Suprapubic skin (tissue), 4 donors: ENCODE data around the gene ZNF638. TPM values are rescaled to one million over a fixed set of nuclear protein-coding genes. Genes with fewer than 3 reads are reported as not detected.

Experiments used
- DNase-seq, 2 donors: peaks; one replicate each; pipeline ENCODE4 v3.0.0-alpha.2; 2019; ENCODE audit warnings: low spot score in 2 of 2
- H3K27ac ChIP-seq: fragments of 200-600 bp; sonication (generic); one replicate; pipeline ENCODE4 v1.5.1; 2019
- H3K27me3 ChIP-seq: fragments of 200-600 bp; sonication (generic); one replicate; pipeline ENCODE4 v1.5.1; 2019
- H3K36me3 ChIP-seq: fragments of 200-600 bp; sonication (generic); one replicate; pipeline ENCODE4 v1.5.1; 2019
- H3K4me1 ChIP-seq: fragments of 200-600 bp; sonication (generic); one replicate; pipeline ENCODE4 v1.5.1; 2019
- H3K4me3 ChIP-seq: fragments of 200-600 bp; sonication (generic); one replicate; pipeline ENCODE4 v1.5.1; 2019; ENCODE audit warnings: mild to moderate bottlenecking
- H3K9me3 ChIP-seq: fragments of 200-600 bp; sonication (generic); one replicate; pipeline ENCODE4 v1.5.1; 2019
- EP300 ChIP-seq: sonication (generic); formaldehyde crosslinking; IDR thresholded peaks from one replicate; pipeline ENCODE4 v1.6.1; 2017; ENCODE audit warnings: antibody characterized with exemption
- POLR2A ChIP-seq, 2 donors: fragments of 450-650 bp; IDR thresholded peaks; one replicate each; pipeline ENCODE4 v1.6.1; 2017; ENCODE audit warnings: antibody characterized with exemption in 2 of 2, mild to moderate bottlenecking in 2 of 2, moderate library complexity in 2 of 2
- POLR2AphosphoS5 ChIP-seq, 3 donors: sonication (generic); formaldehyde crosslinking; IDR thresholded peaks; one replicate each; pipeline ENCODE4 v1.6.1; 2017; ENCODE audit warnings: antibody characterized with exemption in 3 of 3
- WGBS: methylation state at CpG from one replicate; pipeline ENCODE4 v1.1.5; 2018; 5-methylcytosine and 5-hydroxymethylcytosine counted together
- total RNA-seq, 4 donors: library from RNA; depleted of rRNA; stranded (reverse); fragments of >200 nt; gene quantifications; one replicate each; pipeline ENCODE4 v1.1.0, GENCODE V29; 2016
- TF ChIP-seq, protein P1 (sequence below), 2 donors: fragments of 200-600 bp in 1 of 2; fragments of 450-650 bp in 1 of 2; sonication (generic) in 1 of 2; IDR thresholded peaks; one replicate each; pipeline ENCODE4 v1.5.1; 2016 to 2019; ENCODE audit warnings: antibody characterized with exemption in 2 of 2, mild to moderate bottlenecking in 1 of 2, moderate library complexity in 1 of 2

ZNF638 gene
- total RNA-seq, 4 donors from 2014 or later = 91.6 to 258 (median 115) TPM

DNA sequence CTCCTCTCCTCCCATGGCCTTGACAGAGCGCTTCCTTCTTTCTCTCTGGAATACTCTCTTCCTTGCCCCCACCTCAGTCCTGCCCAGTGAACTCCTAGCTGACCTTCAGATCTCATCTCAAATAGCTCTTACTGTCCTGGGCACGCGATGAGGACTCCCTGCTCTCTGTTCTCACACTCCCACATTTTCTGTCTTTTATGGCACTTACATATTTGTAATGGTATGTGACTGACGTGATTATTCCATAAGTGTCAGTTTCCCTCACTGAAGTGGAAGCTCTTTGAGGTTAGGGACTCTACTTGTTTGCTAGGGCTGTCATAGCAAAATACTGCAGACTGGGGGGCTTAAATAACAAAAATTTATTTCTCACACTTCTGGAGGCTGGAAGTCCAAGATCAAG lies 120.1 kb downstream of the ZNF638 start:
- DNase-seq = no peak
- 90% methylated on average over 4 of the region's 4 CpGs for WGBS
- no peak for TF ChIP-seq POLR2AphosphoS5 (IDR thresholded peaks at IDR 0.05)
- TF ChIP-seq, protein P1, sequence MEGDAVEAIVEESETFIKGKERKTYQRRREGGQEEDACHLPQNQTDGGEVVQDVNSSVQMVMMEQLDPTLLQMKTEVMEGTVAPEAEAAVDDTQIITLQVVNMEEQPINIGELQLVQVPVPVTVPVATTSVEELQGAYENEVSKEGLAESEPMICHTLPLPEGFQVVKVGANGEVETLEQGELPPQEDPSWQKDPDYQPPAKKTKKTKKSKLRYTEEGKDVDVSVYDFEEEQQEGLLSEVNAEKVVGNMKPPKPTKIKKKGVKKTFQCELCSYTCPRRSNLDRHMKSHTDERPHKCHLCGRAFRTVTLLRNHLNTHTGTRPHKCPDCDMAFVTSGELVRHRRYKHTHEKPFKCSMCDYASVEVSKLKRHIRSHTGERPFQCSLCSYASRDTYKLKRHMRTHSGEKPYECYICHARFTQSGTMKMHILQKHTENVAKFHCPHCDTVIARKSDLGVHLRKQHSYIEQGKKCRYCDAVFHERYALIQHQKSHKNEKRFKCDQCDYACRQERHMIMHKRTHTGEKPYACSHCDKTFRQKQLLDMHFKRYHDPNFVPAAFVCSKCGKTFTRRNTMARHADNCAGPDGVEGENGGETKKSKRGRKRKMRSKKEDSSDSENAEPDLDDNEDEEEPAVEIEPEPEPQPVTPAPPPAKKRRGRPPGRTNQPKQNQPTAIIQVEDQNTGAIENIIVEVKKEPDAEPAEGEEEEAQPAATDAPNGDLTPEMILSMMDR (IDR thresholded peaks at IDR 0.05) = no peak
- no peak for TF ChIP-seq EP300
- no peak for TF ChIP-seq POLR2A (IDR thresholded peaks at IDR 0.05)
- H3K4me1 ChIP-seq = peaks cover 24% of the 10 kb centered on the region
- no peaks in the 10 kb centered on the region for H3K9me3 ChIP-seq
- no peaks in the 10 kb centered on the region for H3K36me3 ChIP-seq
- no peak overlapping the region for H3K4me3 ChIP-seq
- no peak overlapping the region for H3K27ac ChIP-seq
- peaks cover 20% of the 10 kb centered on the region for H3K27me3 ChIP-seq

DNA sequence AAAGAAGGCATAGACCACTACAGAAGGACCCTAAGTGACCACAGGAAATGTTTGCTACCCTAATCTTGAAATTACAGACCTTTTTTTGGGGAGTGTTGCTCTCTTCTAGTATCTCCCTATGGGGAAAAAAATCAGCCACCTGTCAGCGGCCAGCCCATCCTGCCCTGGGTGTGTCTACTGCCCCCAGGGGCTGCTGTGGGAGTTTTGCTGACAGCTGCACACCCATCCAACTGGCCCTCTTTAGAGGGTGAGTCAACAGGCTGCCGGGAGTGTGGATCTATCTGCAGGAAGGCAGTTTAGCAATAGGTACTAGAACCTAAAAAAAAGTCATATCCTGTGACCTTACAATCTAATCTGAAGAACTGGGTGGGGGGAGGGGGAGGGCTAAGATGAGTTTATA lies 121.0 kb downstream of the ZNF638 start:
- Histone ChIP-seq H3K4me1 (peaks cover 24% of the 10 kb centered on the region), H3K9me3 (no peaks in the 10 kb centered on the region), H3K4me3 (no peak overlapping the region), H3K27ac (no peak overlapping the region), H3K36me3 (no peaks in the 10 kb centered on the region), H3K27me3 (peaks cover 20% of the 10 kb centered on the region)
- 15% methylated on average over 2 of the region's 2 CpGs for WGBS
- no peak for TF ChIP-seq POLR2AphosphoS5 (IDR thresholded peaks at IDR 0.05)
- DNase-seq = no peak

DNA sequence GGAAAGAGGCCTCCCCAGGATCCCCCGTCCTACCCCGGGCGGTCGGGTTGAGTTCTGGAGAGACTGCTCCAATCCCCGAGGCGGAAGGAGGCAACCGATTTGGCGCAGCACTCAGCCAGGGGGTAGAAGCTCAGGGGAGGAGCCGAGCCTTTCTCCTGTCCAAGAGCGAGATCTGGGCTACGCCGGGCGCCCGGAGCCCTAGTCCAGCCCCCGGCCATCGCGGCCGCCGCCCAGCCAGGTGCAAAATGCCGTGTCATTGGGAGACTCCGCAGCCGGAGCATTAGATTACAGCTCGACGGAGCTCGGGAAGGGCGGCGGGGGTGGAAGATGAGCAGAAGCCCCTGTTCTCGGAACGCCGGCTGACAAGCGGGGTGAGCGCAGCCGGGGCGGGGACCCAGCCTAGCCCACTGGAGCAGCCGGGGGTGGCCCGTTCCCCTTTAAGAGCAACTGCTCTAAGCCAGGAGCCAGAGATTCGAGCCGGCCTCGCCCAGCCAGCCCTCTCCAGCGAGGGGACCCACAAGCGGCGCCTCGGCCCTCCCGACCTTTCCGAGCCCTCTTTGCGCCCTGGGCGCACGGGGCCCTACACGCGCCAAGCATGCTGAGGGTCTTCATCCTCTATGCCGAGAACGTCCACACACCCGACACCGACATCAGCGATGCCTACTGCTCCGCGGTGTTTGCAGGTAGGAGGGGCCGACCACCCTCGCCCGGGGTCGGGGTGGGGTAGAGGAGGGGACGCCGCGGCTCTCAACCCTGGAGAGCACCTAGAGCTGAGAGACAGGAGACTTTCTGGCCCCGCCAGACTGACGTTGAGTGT lies 122.0 kb downstream of the ZNF638 start, which contains the start of gene DYSF:
Gene DYSF, plus strand, starts transcription at position 158 of the 817 bp plus-strand sequence.
- no peaks in the 10 kb centered on the region for H3K9me3 ChIP-seq
- no peak for DNase-seq
- peaks cover 24% of the 10 kb centered on the region for H3K4me1 ChIP-seq

DNA sequence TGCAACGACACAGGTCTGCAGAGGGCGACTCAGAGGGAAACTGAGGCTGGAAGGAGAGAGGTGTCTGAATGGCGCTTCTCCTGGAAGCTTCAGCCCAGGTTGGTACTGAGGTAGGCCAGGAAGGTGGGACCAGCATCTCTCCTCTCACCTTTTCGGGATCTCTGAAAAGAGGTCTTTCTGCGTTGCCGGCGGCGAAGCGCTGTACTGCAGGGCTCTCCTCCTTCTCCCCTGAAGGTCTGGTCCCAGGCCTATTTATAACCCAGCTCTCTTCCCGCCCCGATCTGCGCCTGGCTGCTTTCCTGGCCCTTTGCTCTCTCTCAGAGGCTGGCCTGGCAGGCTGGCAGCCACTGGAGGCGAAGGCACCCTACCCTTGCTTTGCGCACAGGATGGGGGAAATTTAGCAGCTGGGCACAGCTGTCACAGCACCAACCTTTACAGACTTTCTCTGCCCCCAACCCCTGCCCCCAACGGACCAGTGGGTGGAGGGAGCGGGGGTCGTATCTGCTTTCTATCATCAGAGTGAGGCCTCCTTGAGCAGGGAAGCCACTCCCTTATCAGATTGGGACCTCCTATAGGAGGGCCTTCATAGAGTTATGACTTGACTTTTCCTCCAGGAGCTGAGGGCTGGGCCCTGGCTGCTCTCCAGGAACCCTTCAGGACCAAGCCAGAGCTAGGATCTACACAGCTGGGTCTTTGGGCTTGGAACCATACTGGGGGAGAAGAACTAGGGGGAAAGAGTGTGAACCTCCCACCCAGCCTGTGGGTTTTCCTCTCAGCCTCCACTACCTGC lies 122.8 kb downstream of the ZNF638 start:
- H3K36me3 ChIP-seq = no peaks in the 10 kb centered on the region
- no peak for TF ChIP-seq EP300
- WGBS = 30% methylated on average over 12 of the region's 17 CpGs
- no peak overlapping the region for H3K27ac ChIP-seq
- H3K27me3 ChIP-seq = peaks cover 20% of the 10 kb centered on the region
- peak overlapping the region; percentile 55 for H3K4me3 ChIP-seq
- peaks cover 24% of the 10 kb centered on the region for H3K4me1 ChIP-seq
- H3K9me3 ChIP-seq = no peaks in the 10 kb centered on the region
- no peak for DNase-seq

More for the DNA sequence above, 122.0 kb downstream of the ZNF638 start, which contains the start of gene DYSF:
- no peak within 1 kb of the TSS for H3K27ac ChIP-seq
- under 1% methylated on average over 33 of the region's 66 CpGs for WGBS
- peak within 1 kb of the TSS; percentile 55 for H3K4me3 ChIP-seq
- H3K27me3 ChIP-seq = peaks cover 20% of the 10 kb centered on the region
- no peak for TF ChIP-seq EP300
- no peak for TF ChIP-seq POLR2A (IDR thresholded peaks at IDR 0.05)
- no peak for TF ChIP-seq POLR2AphosphoS5 (IDR thresholded peaks at IDR 0.05)
- TF ChIP-seq, protein P1 (IDR thresholded peaks at IDR 0.05) = no peak
- H3K36me3 ChIP-seq = no peaks in the 10 kb centered on the region

DNA sequence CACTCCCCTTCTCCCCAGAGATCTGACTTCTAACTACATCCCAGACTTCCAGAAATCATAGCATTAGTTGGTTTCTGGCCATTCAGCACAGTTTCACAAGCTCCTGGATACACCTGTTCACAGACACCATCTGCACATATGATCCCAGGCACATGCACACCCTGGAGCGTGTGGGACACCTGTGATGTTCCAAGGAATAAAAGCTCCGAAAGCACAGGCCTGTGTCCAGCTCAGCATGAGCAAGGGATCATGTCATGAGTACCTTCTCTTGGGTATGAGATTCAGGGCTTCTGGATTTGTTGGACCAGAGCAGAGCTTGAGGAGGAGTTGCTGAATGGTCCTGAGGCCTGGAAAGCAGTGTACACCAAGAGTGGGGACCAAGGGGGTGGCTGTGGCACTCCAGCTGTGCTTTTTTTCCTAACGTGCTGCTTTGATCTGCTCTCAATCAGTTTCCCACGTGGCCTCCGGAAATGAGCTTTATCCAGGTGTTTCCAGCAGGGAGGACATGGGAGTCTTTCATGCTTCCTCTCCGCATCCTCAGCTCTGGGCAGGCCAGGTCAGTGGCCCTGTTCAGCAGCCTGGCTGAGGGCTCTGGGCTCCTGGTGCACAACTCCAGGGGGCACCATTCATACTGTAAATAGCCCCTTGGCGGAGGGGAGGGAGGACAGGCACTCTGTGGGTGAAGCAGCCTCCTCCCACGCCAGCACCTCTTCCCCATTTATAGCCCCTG lies 123.6 kb downstream of the ZNF638 start:
- no peak overlapping the region for H3K4me3 ChIP-seq
- peaks cover 24% of the 10 kb centered on the region for H3K4me1 ChIP-seq
- 75% methylated on average over 8 of the region's 8 CpGs for WGBS

More for the DNA sequence above, 123.6 kb downstream of the ZNF638 start:
- H3K9me3 ChIP-seq = no peaks in the 10 kb centered on the region
- H3K27ac ChIP-seq = no peak overlapping the region
- H3K27me3 ChIP-seq = peaks cover 20% of the 10 kb centered on the region
- TF ChIP-seq POLR2A (IDR thresholded peaks at IDR 0.05) (no peak), EP300 (no peak), POLR2AphosphoS5 (IDR thresholded peaks at IDR 0.05) (no peak)
- TF ChIP-seq, protein P1 (IDR thresholded peaks at IDR 0.05) = no peak
- DNase-seq = no peak
- no peaks in the 10 kb centered on the region for H3K36me3 ChIP-seq
